Endometrial microvascular endothelial cells (primary cell): Measurements from ENCODE around the gene MACROD2. TPM values are rescaled to one million over a fixed set of nuclear protein-coding genes. Genes with fewer than 3 reads are reported as not detected.
"Not testable (repeated sequence)": the region's sequence is repeated elsewhere in the genome, so short reads cannot be mapped to it uniquely, and the experiment has no call there.

Experiments used
- in situ Hi-C: cut with HindIII; loops from 2 replicates; pipeline ENCODE4 v1.10.0; 2017; ENCODE audit warnings: low sequenced_read_pairs, low pct_unique_long_range_greater_than_20kb; ENCODE audit errors: inconsistent ontology term
- total RNA-seq: library from RNA; depleted of rRNA; stranded (reverse); fragments of >200 nt; gene quantifications from one replicate; pipeline ENCODE4 v1.2.3, GENCODE V29; 2015; ENCODE audit errors: inconsistent ontology term

The MACROD2 gene
- total RNA-seq, 1 donor from 2014 or later = not detected

DNA sequence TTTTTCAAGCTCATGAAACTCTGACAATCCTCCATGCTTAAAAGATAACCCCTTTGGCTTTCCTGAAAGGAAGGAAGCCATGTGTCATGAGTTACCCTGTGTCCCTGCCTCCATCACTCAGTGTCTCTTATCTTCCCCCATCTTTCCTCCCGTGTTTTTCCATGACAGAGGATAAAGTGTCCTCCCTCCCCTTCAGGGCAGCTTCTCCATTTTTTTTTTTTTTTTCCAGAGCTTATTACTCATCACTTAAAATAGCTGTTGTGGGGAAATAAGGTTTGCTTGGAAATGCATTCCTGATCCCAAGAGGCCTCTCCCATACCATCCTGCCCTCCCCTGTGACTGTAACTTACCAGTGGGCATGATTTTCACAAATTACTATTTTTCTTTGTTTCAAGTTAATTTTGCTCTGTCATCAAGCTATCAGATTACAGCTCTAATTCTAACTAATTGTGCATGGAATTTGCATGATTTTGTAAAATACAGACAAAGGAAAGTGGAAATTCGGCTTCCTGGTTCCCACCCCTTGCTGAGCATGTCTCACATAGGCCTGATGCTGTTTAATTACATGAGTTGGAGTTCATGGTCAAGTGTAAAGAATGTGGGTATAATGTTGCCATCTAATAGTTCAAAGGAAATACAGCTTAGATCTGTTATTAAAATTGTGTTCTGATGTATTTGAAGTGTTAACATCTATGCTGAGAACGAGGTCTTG, 956.5 kb downstream of the MACROD2 start:
- in situ Hi-C loops = no loop called here

DNA sequence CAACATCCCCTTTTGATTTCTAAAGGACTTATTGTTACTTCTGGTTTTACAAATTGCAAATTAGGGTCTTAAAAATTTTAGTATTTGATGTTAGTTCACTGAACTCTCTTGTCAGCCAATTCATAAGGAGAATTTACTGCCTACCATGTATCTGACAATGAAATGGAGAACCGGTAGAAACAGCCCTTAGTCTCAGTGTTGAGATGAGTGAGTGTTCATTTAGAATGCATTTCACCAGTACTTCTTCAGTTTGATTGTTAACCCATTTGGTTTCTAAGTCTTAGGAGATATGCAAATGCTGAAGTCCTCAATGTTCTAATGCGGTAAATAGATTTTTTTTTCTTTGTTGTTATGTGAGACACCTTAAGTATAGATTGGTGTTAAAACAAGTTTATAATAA, 958.4 kb downstream of the MACROD2 start:
- in situ Hi-C loops = no loop called here

DNA sequence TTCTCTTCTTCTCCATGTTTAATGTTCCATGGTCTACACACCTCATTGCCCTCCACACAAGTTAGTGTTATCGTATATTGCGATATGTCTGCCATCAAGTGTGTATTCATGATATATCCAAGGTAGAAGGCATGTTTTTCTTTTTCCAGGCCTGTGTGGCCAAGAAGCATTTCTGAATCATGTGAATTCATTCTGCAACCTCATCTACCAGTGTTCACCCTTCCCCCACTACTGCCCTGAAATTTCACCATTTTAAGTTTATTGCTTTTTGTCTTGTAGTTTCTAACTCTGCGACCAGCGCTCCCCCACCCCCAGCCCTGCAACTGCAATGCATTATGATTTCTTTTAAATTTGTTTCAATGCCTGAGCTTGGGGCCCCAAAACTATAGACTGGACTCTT, 960.1 kb downstream of the MACROD2 start:
- in situ Hi-C loops = no loop called here

DNA sequence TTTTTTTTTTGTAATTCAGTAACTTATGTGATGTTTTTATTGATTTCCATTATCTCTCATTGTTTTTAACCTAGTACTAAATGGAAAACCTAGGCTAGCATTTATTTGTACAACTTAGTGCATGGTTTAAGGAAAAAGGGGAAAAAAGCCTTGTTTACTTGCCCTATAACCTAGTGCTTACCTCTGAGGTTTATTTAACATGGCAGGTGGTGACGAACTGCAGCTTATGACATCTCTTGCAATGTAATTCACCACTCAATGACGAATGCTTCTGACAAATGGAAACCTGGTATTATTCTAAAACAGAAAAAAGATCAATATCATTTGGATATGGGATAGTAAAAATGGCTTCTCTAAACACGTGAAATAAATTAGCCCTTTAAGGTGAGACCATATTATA, 960.7 kb downstream of the MACROD2 start:
- in situ Hi-C loops = no loop called here

DNA sequence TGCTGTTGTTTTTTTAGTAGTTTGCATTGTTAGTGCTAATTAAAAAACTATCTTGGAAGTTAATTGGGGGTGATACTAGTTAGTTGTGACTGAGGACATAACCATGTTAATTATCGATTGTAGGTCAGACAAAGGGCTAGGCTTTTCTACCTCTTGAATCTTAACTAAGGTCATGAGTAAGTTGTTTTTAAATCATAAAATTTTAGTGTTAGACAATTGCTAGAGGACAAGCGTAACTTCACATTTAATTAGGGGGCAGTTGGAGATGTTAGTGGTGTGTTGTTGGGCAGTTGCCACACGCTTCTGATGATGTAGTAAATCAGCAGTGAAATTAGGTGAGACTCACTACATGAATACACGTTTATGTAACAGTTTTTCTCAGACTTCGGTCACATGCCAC, 961.2 kb downstream of the MACROD2 start:
- in situ Hi-C loops = no loop called here

DNA sequence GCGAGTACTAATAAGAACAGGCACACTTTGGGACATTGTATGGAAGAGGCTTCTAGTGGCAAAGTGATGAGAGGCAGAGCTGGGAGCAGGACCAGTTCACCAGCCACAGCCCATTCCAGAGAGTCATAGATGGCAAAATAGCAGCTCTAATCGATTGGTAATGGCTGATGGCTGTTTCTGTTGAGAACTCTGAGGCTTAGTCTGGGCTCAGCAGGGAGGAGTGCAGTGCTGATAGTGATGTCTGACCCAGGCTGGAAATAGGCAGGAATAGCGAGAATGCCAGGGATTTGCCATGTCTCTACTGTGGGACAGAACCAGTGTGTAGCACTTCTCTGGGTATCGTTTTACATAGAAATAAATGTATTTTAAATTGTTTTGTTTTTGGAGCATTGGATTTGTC, 962.1 kb downstream of the MACROD2 start:
- in situ Hi-C loops = no loop called here

DNA sequence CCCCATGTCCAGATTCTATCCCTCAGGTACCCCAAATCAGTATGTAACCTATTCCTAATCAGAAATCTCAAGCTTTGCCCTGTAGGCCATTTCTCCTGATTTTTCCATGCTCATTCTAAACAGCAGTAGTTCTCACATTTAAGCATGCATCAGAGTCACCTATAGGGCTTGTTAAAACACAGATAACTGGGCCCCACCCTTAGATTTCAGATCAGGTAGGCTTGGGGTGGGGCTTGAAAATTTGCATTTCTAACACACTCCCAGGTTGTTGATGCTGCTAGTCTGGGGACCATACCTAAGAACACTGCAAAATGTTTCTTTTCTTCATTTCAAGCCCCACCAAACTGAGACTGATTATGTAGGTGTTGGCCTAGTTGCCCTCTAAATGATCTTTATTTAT, 963.3 kb downstream of the MACROD2 start:
- in situ Hi-C loops = no loop called here

DNA sequence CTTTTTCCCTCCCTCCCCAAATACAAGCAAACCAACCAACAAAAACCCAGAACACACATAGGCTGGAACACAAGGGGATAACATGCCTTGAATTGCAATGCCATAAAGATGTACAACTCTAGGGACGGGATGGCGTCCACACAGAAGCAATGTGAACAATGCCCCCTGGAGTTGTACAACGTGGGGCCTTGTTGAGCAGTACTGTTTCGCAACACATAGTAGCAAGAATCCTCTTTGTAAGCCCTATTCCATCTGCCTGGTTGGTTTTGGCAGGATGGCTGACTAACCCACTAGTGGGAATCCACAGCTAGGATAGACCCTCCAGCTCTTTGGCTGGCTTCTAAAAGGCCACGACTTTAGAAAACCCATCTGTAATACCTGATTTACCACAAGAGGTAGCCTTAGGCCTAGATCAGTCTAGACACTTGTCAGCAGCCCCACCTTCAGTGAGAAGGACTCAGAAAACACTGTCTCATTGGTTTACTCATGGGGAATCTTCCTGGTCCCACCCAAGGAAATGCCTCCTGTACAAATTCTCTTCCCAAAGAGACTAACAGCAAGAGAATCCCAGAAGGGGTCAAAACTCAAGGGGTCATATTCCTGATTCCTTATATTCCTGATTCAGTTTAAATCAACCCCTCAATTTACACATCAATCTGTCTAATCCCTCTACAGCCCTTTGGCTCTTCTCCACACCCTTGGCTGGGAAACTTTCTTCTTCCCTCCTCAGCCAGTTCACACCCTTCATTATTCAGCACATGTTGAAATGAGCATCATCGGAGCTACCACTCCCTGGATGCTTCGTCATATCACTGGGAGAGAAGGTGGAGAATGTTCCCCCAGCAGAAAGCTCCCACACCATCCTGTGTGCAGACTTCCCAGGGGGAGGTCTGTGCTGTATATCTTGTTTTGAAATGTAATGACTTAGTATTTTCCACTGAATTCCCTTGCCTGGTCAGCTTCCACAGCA, 964.5 kb downstream of the MACROD2 start:
- in situ Hi-C loops = no loop called here

DNA sequence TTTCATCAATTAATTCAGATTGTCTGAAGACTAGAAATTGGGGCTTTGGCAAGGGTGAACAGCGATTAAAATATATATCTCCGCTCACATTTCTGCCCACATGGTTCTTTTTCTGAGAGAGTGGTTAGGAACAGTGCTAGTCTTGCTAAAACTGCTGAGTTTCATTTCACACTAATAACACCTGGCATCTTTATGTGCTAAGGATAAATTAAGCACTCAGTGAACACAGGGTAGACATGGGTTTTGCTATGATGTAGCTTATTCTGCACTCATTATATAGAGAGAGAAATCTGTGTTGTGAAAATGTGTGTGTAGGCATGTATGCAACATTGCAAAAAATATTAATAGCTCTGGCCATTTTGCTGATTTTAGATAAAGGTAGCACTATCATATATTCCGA, 965.5 kb downstream of the MACROD2 start:
- in situ Hi-C loops = no loop called here

DNA sequence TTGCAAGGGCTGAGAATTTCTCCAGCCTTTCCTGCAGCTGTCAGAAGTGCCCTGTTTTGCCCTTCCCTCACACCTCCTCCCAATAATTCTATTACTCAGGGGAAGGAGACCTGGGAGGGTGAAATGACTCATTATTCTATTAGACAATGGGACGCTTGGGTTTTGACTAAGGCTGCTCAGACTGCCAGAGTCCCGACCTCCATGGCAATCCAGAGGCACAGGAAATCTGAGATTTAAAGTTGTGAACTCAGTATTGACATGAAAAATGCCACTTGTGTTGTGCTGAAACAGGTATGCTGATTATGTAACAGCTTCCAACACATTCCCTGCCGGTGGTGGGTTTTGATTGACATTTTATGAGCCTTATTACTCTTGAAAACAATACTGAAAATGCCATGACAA, 967.9 kb downstream of the MACROD2 start:
- in situ Hi-C loops = no loop called here

DNA sequence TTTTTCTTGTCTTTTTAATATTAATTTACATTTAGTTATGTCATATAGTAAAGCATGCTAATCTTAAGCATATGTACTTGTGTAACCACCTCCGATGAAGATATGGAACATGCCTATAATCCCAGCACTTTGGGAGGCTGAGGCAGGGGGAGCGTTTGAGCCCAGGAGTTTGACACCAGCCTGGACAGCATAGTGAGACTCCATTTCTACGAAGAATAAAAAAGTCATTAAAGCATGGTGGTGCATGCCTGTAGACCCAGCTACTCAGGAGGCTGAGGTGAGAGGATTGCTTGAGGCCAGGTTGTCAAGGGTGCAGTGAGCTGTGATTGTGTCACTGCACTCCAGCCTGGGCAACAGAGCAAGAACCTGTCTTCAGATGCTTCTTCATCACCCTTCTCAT, 970.9 kb downstream of the MACROD2 start:
- in situ Hi-C loops = no loop called here

DNA sequence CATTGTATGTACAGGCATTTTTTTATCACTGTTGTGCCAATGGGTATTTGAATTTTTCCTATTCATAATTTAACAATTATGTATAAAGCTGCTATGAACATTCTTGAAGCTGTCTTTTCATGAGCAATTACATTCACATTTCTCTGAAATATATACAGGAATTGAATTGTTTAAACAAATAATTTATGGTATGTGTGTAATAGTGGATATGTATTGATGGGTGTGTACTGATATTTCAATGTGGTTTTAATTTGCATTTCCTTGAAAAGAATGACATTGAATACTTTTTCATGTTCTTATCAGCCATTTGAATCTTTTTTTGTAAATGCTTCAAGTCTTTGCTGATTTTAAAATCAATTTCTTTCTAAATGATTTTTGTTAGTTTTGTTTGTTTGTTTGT, 971.5 kb downstream of the MACROD2 start:
- in situ Hi-C loops = no loop called here

DNA sequence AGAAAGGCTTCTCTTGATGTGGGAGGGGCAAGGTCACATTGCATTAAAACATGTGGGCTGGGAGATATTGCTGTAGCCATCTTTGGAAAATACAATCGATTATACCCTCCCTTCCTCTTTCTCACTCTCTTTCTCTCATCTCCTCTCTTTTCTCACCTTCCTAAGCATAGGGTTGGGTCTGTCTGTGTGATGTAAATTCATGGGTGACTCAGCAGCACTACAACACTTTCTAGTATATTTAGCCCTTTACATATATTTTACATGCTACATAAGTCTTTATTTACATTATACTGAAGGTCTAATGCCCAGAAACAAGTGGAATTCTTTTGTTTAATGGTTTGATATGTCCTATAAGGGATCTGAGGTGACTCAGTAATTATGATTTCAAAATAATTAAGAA, 976.9 kb downstream of the MACROD2 start:
- in situ Hi-C loops = no loop called here

DNA sequence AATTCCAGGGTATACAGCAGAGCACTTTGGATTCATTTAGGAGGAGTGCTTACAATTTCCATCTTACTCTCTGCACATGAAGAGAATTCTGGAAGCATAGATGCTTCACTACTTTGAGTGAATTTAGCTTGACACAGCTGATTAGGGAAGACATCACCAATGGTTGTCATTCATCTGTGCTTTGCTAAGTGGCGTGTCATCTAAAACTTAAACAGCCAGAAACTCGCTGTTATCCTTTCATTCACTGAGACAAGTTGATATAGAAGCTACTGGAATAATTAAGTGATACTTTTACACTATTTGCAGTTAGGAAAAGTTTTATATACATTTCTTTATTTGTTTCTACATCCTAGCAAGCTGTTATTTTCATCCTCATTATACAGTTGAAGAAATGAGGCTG, 977.4 kb downstream of the MACROD2 start:
- in situ Hi-C loops = no loop called here

DNA sequence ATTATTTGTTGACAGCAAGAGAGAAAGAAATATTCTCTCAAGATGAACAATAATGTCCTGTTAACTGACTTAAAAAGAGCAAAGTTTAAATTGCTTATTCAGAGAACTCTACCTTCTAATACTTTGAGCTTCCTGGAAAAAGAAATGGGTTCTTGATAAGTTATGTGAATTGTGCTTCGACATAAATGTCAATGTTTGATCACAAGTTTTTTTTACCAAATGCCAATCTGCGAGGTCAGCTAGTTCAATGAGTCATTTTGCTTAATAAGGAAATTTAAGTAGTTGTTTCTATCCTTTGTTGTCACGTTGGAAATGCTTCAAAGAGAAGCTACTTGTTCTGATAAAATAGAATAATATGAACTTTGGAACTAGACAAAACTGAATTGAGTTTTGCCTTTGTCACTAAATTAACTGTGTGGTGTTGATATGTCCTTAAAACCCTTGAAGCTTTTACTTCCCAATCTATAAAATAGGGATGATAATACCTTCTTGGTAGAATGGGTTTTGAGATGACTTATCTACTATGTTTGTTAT, 984.2 kb downstream of the MACROD2 start:
- in situ Hi-C loops = no loop called here

DNA sequence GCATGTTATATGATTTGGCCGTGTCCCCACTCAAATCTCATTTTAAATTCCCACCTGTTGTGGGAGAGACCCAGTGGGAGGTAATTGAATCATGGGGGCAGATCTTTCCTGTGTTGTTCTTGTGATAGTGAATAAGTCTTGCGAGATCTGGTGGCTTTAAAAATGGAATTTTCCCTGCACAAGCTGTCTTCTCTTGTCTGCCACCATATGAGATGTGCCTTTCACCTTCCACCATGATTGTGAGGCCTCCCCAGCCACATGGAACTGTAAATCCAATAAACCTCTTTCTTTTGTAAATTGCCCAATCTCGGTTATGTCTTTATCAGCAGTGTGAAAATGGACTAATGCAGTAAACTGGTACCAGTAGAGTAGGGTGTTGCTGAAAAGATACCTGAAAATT, 986.2 kb downstream of the MACROD2 start:
- in situ Hi-C loops = not testable (repeated sequence)

DNA sequence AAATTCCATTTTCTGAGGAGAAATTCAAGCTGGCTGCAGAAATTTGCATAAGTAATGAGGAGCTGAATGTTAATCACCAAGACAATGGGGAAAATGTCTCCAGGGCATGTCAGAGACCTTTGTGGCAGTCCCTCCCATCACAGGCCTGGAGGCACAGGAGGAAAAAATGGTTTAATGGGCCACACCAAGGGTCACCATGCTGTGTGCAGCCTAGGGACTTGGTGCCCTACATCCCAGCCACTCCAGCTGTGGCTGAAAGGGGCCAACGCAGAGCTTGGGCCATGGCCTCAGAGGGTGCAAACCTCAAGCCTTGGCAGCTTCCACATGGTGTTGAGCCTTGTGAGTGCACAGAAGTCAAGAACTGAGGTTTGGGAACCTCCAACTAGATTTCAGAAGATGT, 987.0 kb downstream of the MACROD2 start:
- in situ Hi-C loops = not testable (repeated sequence)

DNA sequence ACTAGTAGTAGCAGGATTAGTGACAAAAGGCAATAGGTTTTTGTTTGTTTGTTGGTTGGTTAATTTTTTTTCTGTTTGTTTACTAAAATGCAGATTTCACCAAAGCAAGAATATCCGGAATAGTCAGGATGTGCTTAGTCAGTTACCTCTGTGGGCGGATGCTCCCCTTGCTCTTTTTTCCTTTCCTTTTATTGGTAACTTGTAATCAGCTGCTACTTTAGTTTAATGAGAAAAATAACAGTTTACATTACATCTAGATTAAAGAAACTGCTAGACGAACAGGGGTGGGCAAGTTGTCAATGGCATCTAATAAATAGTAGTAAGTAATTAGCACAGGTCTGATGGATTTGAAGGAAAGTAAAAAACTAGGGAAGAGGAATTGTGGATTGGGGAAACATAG, 989.0 kb downstream of the MACROD2 start:
- in situ Hi-C loops = no loop called here

DNA sequence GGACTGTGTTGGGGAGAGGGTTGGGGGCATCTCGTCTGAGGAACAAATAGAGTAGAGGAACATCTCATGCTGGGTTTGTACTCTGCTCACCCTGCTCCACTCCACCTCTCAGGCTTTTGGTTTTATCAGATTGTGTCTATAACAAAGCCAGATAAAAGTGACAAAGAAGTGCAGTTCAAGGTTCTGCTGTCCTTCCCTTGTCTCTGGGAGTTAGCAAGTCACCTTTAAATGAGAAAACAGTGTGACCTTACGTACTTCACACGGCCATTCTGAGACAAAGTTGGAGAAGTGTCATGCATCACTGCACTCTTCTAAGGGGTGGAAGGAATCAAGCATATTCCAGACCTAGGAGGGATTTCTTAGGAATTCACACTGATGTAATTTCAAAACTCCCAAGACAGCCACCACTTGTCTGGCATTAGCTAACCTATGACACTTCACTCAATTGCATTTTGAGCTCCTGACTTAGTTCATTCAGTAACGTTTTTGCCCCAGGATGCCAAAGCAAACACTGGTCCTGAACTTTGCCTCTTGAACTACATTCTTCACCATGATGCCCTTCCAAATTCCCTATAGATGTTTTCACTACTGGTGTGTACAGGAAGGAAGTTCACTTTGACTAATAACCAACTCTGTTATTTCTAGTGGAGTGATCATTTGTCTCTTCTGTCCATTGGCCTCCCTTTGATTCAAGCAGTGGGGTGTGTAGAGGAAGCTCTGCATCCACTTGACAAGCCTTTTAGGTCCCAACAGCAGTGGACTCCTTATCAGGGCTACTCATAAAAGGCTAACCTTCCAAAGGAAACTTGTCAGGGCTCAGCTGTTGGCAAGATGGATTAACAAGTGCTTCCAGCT, 989.7 kb downstream of the MACROD2 start:
- in situ Hi-C loops = no loop called here
